Gastrocnemius medialis (tissue), 4 donors: ENCODE data around the gene RNLS. TPM values are rescaled to one million over a fixed set of nuclear protein-coding genes. Genes with fewer than 3 reads are reported as not detected.

Experiments used
- ATAC-seq, 2 donors: fragments of 150-250 bp; one replicate each; pipeline ENCODE4 v1.9.1; 2016
- DNase-seq, 2 donors: peaks; one replicate each; pipeline ENCODE4 v3.0.0-alpha.2; 2019
- H3K27ac ChIP-seq, 4 donors: fragments of 200-600 bp; sonication (generic); 1 replicate in 1 of 4; 2 replicates in 3 of 4; pipeline ENCODE4 v1.5.1; 2016 to 2018; ENCODE audit warnings: mild to moderate bottlenecking in 2 of 4, moderate library complexity in 1 of 4
- H3K27me3 ChIP-seq, 3 donors: fragments of 200-600 bp; sonication (generic) in 2 of 3; 1 replicate in 1 of 3; 2 replicates in 2 of 3; pipeline versions ENCODE4 v1.5.1 to v1.6.0; 2016 to 2019; ENCODE audit warnings: mild to moderate bottlenecking in 1 of 3, moderate library complexity in 1 of 3
- H3K36me3 ChIP-seq, 2 donors: fragments of 200-600 bp; sonication (generic) in 1 of 2; one replicate each; pipeline ENCODE4 v1.5.1; 2017 to 2018
- H3K4me1 ChIP-seq, 2 donors: fragments of 200-600 bp; sonication (generic) in 1 of 2; one replicate each; pipeline ENCODE4 v1.5.1; 2016 to 2017; ENCODE audit warnings: mild to moderate bottlenecking in 2 of 2
- H3K4me3 ChIP-seq, 4 donors: fragments of 200-600 bp; sonication (generic) in 3 of 4; 1 replicate in 1 of 4; 2 replicates in 3 of 4; pipeline ENCODE4 v1.5.1; 2016 to 2019; ENCODE audit warnings: mild to moderate bottlenecking in 2 of 4
- H3K9me3 ChIP-seq, 3 donors: fragments of 200-600 bp; sonication (generic) in 2 of 3; 1 replicate in 1 of 3; 2 replicates in 2 of 3; pipeline ENCODE4 v1.5.1; 2016 to 2019
- POLR2A ChIP-seq, 2 donors: fragments of 450-650 bp; IDR thresholded peaks; one replicate each; pipeline ENCODE4 v1.6.1; 2017; ENCODE audit warnings: antibody characterized with exemption in 2 of 2, mild to moderate bottlenecking in 2 of 2, moderate library complexity in 2 of 2
- in situ Hi-C, 4 donors: fragments of 200-750 bp; cut with MboI; loops; one replicate each; pipeline versions ENCODE4 v1.15.0 to v1.8.0; 2017; ENCODE audit warnings: low sequenced_read_pairs in 4 of 4
- intact Hi-C: fragments of 100-400 bp; cut with DNase I; formaldehyde crosslinking; loops from one replicate; pipeline ENCODE4 v1.15.1; 2023; ENCODE audit warnings: low total_unique reads
- total RNA-seq, 4 donors: library from RNA; depleted of rRNA; stranded (reverse); fragments of >200 nt; gene quantifications; one replicate each; pipeline versions ENCODE4 v1.1.0 to v1.2.3, GENCODE V29; 2016
- TF ChIP-seq, protein P1 (sequence below), 5 experiments: fragments of 450-650 bp in 3 of 5; fragments of 200-600 bp in 2 of 5; sonication (generic) in 2 of 5; IDR thresholded peaks in 4 of 5; conservative IDR thresholded peaks in 1 of 5; 1 replicate in 4 of 5; 2 replicates in 1 of 5; pipeline ENCODE4 v1.5.1; 2016 to 2019; ENCODE audit warnings: antibody characterized with exemption in 5 of 5, mild to moderate bottlenecking in 3 of 5, moderate library complexity in 3 of 5

Gene RNLS
- total RNA-seq, 4 donors from 2014 or later, result 8.1 to 17.5 (median 9.7) TPM

- ATAC-seq (no peak), DNase-seq (no peak)
- Histone ChIP-seq H3K27ac (peak overlapping the region; percentile 35 to 67 (median 54)), H3K27me3 (no peaks in the 10 kb centered on the region), H3K36me3 (no peaks in the 10 kb centered on the region), H3K4me3 (no peak overlapping the region), H3K4me1 (peaks cover 15 to 38% of the 10 kb centered on the region in 2 donors), H3K9me3 (no peaks in the 10 kb centered on the region)
- intact Hi-C loops, result loop anchor here (2.0 to 5.0 kb wide), 2 partner anchors 22 to 39 kb away; no protein-coding TSS in a partner anchor
- in situ Hi-C loops, result no loop called here
- TF ChIP-seq POLR2A (IDR thresholded peaks at IDR 0.05), result no peak
- TF ChIP-seq, protein P1, sequence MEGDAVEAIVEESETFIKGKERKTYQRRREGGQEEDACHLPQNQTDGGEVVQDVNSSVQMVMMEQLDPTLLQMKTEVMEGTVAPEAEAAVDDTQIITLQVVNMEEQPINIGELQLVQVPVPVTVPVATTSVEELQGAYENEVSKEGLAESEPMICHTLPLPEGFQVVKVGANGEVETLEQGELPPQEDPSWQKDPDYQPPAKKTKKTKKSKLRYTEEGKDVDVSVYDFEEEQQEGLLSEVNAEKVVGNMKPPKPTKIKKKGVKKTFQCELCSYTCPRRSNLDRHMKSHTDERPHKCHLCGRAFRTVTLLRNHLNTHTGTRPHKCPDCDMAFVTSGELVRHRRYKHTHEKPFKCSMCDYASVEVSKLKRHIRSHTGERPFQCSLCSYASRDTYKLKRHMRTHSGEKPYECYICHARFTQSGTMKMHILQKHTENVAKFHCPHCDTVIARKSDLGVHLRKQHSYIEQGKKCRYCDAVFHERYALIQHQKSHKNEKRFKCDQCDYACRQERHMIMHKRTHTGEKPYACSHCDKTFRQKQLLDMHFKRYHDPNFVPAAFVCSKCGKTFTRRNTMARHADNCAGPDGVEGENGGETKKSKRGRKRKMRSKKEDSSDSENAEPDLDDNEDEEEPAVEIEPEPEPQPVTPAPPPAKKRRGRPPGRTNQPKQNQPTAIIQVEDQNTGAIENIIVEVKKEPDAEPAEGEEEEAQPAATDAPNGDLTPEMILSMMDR (IDR thresholded peaks at IDR 0.05 in 4 of 5, conservative IDR thresholded peaks at IDR 0.05 in 1 of 5), result no peak
Measured at GRCh38 chr10:88456730-88457129, 126.4 kb downstream of the RNLS start.

DNA sequence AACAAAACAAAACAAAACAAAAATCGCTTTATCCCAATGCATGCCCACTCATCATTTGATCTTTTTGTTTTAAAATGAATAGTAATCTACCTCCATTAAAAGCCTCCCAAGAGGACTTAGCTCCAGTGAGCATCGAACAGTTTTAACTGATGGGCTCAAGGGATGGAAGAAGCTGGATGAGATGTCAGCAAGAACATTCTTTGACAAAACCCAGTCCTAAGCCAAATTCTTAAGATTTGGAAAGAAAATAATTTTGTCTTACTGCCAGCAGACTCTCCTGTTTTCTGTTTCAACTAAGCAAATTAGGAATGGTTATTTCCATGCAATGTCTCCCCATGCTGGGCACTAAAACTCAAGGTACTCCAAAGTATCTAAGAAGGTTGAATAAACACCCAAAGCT is 127.3 kb downstream of the RNLS start:
- H3K4me1 ChIP-seq, result peaks cover 15 to 36% of the 10 kb centered on the region in 2 donors
- in situ Hi-C loops (no loop called here), intact Hi-C loops (loop anchor here (2.0 to 5.0 kb wide), 2 partner anchors 23 to 39 kb away; no protein-coding TSS in a partner anchor)
- no peak overlapping the region for H3K4me3 ChIP-seq
- no peaks in the 10 kb centered on the region for H3K36me3 ChIP-seq
- DNase-seq (no peak), ATAC-seq (no peak)
- H3K27me3 ChIP-seq, result no peaks in the 10 kb centered on the region
- no peak overlapping the region for H3K27ac ChIP-seq
- no peak for TF ChIP-seq POLR2A (IDR thresholded peaks at IDR 0.05)
- TF ChIP-seq, protein P1 (IDR thresholded peaks at IDR 0.05 in 4 of 5, conservative IDR thresholded peaks at IDR 0.05 in 1 of 5), result no peak
- H3K9me3 ChIP-seq, result no peaks in the 10 kb centered on the region

DNA sequence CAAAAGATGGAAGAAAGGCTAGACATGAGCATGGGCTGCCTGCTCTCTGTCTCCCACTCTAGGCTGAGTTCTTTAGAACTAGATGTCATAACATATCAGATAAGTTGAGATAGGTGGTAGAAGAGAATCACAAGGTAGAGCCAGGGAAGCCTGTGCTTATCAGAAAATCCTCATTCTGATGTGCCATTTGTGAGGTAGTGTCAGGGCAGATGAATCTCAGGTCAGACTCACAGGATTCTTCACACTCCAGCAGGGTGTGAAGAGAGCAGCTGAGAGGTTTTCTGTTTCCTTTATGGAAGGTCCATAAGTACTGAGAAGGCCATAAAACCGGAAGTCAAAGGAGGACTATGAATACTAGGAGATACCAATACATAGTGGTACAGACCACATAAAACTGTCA is 132.9 kb downstream of the RNLS start:
- Histone ChIP-seq H3K27ac (no peak overlapping the region), H3K27me3 (no peaks in the 10 kb centered on the region), H3K4me1 (peaks cover 0 to 8% of the 10 kb centered on the region in 2 donors), H3K9me3 (no peaks in the 10 kb centered on the region), H3K4me3 (no peak overlapping the region), H3K36me3 (no peaks in the 10 kb centered on the region)
- in situ Hi-C loops (no loop called here), intact Hi-C loops (no loop called here)
- ATAC-seq (no peak), DNase-seq (no peak)
- no peak for TF ChIP-seq POLR2A (IDR thresholded peaks at IDR 0.05)
- TF ChIP-seq, protein P1 (IDR thresholded peaks at IDR 0.05 in 4 of 5, conservative IDR thresholded peaks at IDR 0.05 in 1 of 5), result no peak

GRCh38 chr10:88442716-88443115 is 140.4 kb downstream of the RNLS start:
- in situ Hi-C loops (no loop called here), intact Hi-C loops (no loop called here)
- H3K4me3 ChIP-seq, result no peak overlapping the region
- peaks cover 0 to 7% of the 10 kb centered on the region in 2 donors for H3K4me1 ChIP-seq
- H3K36me3 ChIP-seq, result no peaks in the 10 kb centered on the region
- H3K27me3 ChIP-seq, result no peaks in the 10 kb centered on the region
- DNase-seq, result no peak
- peak in 1 of 2 donors; percentile 57 for ATAC-seq
- no peak for TF ChIP-seq POLR2A (IDR thresholded peaks at IDR 0.05)
- TF ChIP-seq, protein P1 (IDR thresholded peaks at IDR 0.05 in 4 of 5, conservative IDR thresholded peaks at IDR 0.05 in 1 of 5), result no peak
- H3K9me3 ChIP-seq, result no peaks in the 10 kb centered on the region
- H3K27ac ChIP-seq, result peak overlapping the region in 1 of 4 donors; percentile 3

DNA sequence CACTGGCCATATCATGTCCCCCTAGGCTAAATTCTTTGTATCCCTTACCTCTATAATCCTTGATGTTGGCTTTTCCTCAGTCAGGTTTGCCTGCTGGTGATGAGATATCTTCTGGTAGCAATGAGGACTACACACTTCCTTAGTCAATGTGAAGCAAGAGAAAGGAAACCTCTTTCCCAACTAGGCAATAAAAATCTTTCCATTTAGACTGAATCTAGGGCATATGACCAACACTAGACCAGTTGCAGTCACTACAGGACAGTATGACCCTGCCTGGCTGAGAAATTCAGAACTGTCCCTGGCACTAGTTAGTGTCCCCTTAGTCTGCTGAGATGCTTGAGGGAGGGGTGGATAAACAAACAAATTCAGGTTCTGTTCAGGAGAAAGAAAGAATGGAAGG is 142.6 kb downstream of the RNLS start:
- H3K9me3 ChIP-seq, result no peaks in the 10 kb centered on the region
- H3K27me3 ChIP-seq, result no peaks in the 10 kb centered on the region
- peak; percentile 66 to 86 for ATAC-seq
- TF ChIP-seq, protein P1 (IDR thresholded peaks at IDR 0.05 in 4 of 5, conservative IDR thresholded peaks at IDR 0.05 in 1 of 5), result no peak
- no peak for TF ChIP-seq POLR2A (IDR thresholded peaks at IDR 0.05)
- intact Hi-C loops (no loop called here), in situ Hi-C loops (no loop called here)
- no peak overlapping the region for H3K4me3 ChIP-seq
- peaks cover 0 to 7% of the 10 kb centered on the region in 2 donors for H3K4me1 ChIP-seq
- no peak overlapping the region for H3K27ac ChIP-seq
- no peaks in the 10 kb centered on the region for H3K36me3 ChIP-seq
- no peak for DNase-seq
